Tibial nerve (tissue), 3 donors: ENCODE measurements around the gene DIAPH1.

Experiments used
- POLR2A ChIP-seq, 2 donors: fragments of 450-650 bp; IDR thresholded peaks; one replicate each; pipeline ENCODE4 v1.6.1; 2017; ENCODE audit warnings: antibody characterized with exemption in 2 of 2, mild to moderate bottlenecking in 2 of 2, moderate library complexity in 2 of 2
- TF ChIP-seq, protein P1 (sequence below), 5 experiments: fragments of 200-600 bp in 3 of 5; fragments of 450-650 bp in 2 of 5; sonication (generic) in 3 of 5; IDR thresholded peaks; one replicate each; pipeline ENCODE4 v1.5.1; 2016 to 2019; ENCODE audit warnings: antibody characterized with exemption in 5 of 5, mild to moderate bottlenecking in 3 of 5, moderate library complexity in 2 of 5

DNA sequence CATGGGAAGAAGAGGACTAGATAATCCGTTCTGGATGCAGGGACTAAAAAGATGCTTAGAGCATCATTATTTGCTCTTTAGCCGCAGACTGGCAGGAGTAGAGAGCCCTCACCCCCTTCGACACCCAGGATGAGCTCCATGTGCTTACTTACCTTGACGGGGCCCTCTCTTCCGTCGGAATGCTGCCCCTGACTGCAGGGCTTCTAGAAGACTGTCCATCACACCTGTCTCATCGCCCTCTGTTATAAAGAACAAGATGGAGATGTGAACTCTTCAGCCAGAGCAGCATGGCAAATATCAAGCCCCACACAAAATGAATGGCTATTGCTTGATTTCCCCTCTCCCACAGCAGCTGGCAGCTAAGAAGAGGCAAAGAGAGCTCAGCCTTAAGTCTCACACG is 94.8 kb downstream of the DIAPH1 start:
- TF ChIP-seq POLR2A (IDR thresholded peaks at IDR 0.05): no peak
- TF ChIP-seq, protein P1, sequence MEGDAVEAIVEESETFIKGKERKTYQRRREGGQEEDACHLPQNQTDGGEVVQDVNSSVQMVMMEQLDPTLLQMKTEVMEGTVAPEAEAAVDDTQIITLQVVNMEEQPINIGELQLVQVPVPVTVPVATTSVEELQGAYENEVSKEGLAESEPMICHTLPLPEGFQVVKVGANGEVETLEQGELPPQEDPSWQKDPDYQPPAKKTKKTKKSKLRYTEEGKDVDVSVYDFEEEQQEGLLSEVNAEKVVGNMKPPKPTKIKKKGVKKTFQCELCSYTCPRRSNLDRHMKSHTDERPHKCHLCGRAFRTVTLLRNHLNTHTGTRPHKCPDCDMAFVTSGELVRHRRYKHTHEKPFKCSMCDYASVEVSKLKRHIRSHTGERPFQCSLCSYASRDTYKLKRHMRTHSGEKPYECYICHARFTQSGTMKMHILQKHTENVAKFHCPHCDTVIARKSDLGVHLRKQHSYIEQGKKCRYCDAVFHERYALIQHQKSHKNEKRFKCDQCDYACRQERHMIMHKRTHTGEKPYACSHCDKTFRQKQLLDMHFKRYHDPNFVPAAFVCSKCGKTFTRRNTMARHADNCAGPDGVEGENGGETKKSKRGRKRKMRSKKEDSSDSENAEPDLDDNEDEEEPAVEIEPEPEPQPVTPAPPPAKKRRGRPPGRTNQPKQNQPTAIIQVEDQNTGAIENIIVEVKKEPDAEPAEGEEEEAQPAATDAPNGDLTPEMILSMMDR (IDR thresholded peaks at IDR 0.05): no peak
